Measurements from ENCODE around the gene OSBPL1A. TPM values are rescaled to one million over a fixed set of nuclear protein-coding genes. Genes with fewer than 3 reads are reported as not detected.

OSBPL1A gene
- total RNA-seq, 6 experiments from 2014 or later = 6.2 to 16.3 (median 13.7) TPM

DNA sequence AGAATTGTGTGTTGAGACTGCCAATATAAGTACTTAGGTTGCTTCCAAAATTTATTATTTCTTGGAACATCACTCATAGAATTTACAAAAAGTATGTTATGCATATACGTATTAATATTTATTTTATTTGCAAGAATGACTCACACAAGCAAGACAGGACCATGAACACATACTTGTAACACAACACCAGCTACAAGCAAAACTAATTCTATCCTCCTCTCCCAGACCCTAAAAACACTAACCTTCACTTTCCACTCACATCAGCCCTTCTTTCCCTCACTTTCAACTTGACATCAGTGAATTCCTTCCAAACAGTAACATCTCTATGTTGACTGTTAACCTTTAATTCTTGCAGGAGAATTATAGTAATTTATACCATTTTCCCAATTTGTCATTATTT is 24.3 kb downstream of the OSBPL1A start:
- Mint-ChIP-seq H3K4me1 (ENCODE audit: low read depth) (peaks cover 6% of the 10 kb centered on the region; the same call in 1 of the 2 replicates), H3K9me3 (no peaks in the 10 kb centered on the region), H3K27ac (no peak overlapping the region), H3K36me3 (ENCODE audit: low read depth) (peaks cover 3% of the 10 kb centered on the region; the same call in 1 of the 2 replicates), H3K4me3 (no peak overlapping the region), H3K27me3 (ENCODE audit: insufficient read depth) (peaks cover 1% of the 10 kb centered on the region; the same call in 1 of the 2 replicates)
- no peak for TF ChIP-seq CTCF (IDR thresholded peaks at IDR 0.05)
- no peak for DNase-seq

- no peaks in the 10 kb centered on the region for H3K9me3 Mint-ChIP-seq
- TF ChIP-seq CTCF (IDR thresholded peaks at IDR 0.05) = no peak
- peaks cover 1% of the 10 kb centered on the region; the same call in 1 of the 2 replicates for H3K27me3 Mint-ChIP-seq (ENCODE audit: insufficient read depth)
- H3K4me3 Mint-ChIP-seq = no peak overlapping the region
- peaks cover 6% of the 10 kb centered on the region; the same call in 1 of the 2 replicates for H3K4me1 Mint-ChIP-seq (ENCODE audit: low read depth)
- no peak for DNase-seq
- H3K36me3 Mint-ChIP-seq (ENCODE audit: low read depth) = peaks cover 3% of the 10 kb centered on the region; the same call in 1 of the 2 replicates
- H3K27ac Mint-ChIP-seq = no peak overlapping the region
These were observed 25.2 kb downstream of the OSBPL1A start for GRCh38 chr18:24372279-24372872.

DNA sequence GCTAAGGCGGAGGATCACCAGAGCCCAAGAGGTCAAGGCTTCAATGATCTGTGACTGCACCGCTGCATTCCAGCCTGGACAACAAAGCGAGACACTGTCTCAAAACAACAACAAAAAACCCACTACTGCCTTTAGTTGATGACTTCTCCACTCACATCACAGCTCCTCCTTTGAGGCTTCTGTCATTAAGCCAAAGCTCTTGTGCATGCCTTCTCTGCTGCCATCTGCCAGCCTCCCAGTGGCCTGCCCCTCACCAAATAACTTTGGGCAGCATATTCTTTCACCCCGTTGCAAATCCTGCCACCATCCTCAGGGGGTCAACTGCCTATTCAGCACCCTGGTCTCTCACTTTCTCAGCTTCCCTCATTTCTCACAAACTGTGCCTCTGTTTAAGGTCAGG is 27.5 kb downstream of the OSBPL1A start:
- DNase-seq = no peak
- no peaks in the 10 kb centered on the region for H3K9me3 Mint-ChIP-seq
- TF ChIP-seq CTCF (IDR thresholded peaks at IDR 0.05) = no peak
- H3K27ac Mint-ChIP-seq = no peak overlapping the region
- peaks cover 6% of the 10 kb centered on the region; the same call in 1 of the 2 replicates for H3K4me1 Mint-ChIP-seq (ENCODE audit: low read depth)
- H3K36me3 Mint-ChIP-seq (ENCODE audit: low read depth) = no peaks in the 10 kb centered on the region
- no peak overlapping the region for H3K4me3 Mint-ChIP-seq
- peaks cover 5% of the 10 kb centered on the region for H3K27me3 Mint-ChIP-seq (ENCODE audit: insufficient read depth)

DNA sequence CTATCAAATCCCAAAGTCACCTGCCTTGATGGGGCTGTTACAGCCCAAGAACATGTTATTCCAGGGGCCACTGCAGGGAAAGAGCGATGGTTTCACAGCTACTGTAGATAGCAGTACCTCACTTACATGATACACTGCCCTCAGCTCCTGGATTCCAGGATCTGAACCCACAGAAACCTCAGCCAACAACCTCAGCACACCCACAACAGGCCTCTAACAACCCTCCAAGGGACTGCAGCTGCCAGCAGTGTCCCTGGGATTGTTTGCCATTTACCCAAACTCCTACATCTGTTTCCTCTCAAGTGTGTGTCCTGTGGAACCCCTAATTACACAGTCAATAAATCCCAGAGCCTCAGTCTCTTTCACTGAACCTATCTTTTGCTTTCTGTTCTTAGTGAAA is 28.2 kb downstream of the OSBPL1A start:
- Mint-ChIP-seq H3K4me1 (ENCODE audit: low read depth) (peaks cover 6% of the 10 kb centered on the region; the same call in 1 of the 2 replicates), H3K27ac (no peak overlapping the region), H3K9me3 (no peaks in the 10 kb centered on the region), H3K36me3 (ENCODE audit: low read depth) (no peaks in the 10 kb centered on the region), H3K27me3 (ENCODE audit: insufficient read depth) (peaks cover 5% of the 10 kb centered on the region), H3K4me3 (no peak overlapping the region)
- no peak for TF ChIP-seq CTCF (IDR thresholded peaks at IDR 0.05)
- no peak for DNase-seq

- Mint-ChIP-seq H3K36me3 (ENCODE audit: low read depth) (no peaks in the 10 kb centered on the region), H3K4me3 (no peak overlapping the region), H3K4me1 (ENCODE audit: low read depth) (peaks cover 6% of the 10 kb centered on the region; the same call in 1 of the 2 replicates), H3K27ac (no peak overlapping the region), H3K9me3 (no peaks in the 10 kb centered on the region), H3K27me3 (ENCODE audit: insufficient read depth) (peaks cover 5% of the 10 kb centered on the region)
- DNase-seq = no peak
- no peak for TF ChIP-seq CTCF (IDR thresholded peaks at IDR 0.05)
These were observed 28.9 kb downstream of the OSBPL1A start for GRCh38 chr18:24368749-24369148.

Data from HFFc6 (cell line).